ENCODE results near the gene ZFYVE9.
"Not testable (repeated sequence)": the region's sequence is repeated elsewhere in the genome, so short reads cannot be mapped to it uniquely, and the experiment has no call there.

ZFYVE9 gene, protein sequence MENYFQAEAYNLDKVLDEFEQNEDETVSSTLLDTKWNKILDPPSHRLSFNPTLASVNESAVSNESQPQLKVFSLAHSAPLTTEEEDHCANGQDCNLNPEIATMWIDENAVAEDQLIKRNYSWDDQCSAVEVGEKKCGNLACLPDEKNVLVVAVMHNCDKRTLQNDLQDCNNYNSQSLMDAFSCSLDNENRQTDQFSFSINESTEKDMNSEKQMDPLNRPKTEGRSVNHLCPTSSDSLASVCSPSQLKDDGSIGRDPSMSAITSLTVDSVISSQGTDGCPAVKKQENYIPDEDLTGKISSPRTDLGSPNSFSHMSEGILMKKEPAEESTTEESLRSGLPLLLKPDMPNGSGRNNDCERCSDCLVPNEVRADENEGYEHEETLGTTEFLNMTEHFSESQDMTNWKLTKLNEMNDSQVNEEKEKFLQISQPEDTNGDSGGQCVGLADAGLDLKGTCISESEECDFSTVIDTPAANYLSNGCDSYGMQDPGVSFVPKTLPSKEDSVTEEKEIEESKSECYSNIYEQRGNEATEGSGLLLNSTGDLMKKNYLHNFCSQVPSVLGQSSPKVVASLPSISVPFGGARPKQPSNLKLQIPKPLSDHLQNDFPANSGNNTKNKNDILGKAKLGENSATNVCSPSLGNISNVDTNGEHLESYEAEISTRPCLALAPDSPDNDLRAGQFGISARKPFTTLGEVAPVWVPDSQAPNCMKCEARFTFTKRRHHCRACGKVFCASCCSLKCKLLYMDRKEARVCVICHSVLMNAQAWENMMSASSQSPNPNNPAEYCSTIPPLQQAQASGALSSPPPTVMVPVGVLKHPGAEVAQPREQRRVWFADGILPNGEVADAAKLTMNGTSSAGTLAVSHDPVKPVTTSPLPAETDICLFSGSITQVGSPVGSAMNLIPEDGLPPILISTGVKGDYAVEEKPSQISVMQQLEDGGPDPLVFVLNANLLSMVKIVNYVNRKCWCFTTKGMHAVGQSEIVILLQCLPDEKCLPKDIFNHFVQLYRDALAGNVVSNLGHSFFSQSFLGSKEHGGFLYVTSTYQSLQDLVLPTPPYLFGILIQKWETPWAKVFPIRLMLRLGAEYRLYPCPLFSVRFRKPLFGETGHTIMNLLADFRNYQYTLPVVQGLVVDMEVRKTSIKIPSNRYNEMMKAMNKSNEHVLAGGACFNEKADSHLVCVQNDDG (N-terminal part only)

DNA sequence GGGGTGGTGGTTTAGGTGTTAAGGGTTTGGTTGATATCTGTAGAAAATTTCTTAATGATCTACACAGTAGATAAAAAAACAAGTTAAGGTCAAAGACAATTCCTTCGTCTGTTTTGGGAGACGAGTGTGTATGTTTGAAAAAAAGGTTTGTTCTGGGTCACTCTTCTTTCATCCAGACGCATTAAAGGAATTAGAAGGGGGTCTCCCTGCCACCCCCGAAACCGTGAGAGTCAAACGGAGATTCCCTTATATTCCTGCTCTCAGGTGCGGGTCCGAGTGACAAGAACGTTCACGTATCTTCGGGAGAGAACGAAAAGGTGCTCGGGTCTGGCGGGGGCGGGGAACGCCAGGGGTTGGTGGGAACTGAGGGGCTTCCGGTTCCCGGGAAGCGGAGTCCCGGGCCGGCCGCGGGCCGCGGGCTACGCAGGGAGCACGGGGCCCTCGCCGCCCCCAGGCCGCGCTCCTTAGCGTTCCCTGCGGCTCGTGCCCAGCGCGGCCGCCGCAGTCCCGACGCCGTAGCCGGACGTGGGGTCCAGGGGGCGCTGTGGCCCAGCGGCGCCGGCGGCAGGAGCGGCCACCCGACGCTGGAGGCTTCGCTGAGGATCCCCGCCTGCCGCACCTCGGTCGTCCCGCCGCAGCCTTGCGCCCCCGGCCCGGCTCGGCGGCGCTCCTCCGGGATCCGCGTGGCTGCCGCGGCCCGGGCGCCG is at the start of gene ZFYVE9:
ZFYVE9 (plus strand) TSS at position 577 of the 707 bp plus-strand sequence. CDS start 91,118 bp downstream, outside the sequence.
- DNase-seq = no peak

- DNase-seq = not testable (repeated sequence)
Measured at GRCh38 chr1:52094300-52094699, 47.6 kb upstream of the ZFYVE9 start.

DNA sequence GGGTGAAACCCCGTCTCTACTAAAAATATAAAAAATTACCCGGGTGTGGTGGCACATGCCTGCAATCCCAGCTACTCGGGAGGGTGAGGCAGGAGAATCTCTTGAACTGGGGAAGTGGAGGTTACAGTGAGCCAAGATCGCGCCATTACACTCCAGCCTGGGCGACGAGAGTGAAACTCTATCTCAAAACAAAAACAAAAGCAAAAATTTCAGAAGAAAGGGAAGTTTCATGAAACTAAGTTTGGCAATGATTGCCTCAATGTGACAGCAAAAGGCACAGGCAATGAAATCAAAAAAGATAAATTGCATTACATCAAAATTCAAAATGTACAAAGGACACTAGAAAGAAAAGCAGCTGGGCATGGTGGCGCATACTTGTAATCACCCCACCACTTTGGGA is 45.7 kb upstream of the ZFYVE9 start:
- no peak for DNase-seq

GRCh38 chr1:52098139-52098871 is 43.6 kb upstream of the ZFYVE9 start:
- DNase-seq = no peak

DNA sequence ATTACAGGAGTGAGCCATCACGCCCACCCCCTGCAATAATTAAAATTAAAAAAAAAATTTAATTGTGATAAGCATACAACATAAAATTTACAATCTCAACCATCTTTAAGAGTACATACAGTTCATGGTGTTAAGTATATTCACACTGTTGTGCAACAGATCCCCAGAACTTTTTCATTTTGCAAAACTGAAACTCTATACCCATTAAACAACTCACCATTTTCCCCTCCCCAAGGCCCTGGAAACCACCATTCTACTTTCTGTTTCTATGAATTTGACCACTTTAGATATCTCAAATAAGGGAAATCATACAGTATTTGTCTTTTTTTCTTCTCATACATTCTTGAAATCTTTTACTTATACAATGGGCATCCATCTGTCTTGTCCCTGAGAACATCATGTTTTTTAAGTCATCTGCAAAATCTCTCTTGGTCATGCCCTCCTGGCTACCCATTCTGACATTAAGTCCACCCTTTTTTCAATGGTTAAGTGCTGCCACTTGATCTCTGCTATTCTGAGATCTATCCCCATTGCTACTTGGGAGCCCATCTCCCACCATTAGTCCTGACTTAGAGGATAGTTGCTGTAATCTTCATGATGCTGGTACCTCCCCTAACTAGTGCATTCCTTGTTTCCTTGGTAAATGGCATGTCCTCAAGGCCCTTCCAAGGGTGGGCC is 39.4 kb upstream of the ZFYVE9 start:
- DNase-seq = no peak

DNA sequence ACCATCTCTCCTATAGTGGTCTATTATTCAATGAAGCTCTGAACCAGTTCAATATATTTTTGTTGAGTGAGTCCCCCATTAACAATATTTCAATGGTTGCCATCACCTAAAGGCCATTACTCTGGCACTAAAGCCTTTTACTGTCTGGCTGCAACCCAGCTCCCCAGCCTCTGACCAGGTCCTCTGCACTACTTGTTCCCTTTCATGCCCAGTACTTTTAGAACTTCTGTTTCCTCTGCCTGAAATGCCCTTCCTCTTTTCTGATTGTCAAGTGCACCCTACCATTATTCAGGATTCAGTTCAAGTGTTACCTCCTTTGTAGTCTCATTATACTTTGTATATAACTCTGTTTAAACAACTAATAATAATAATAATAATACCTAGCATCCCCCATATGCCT is 30.4 kb upstream of the ZFYVE9 start:
- DNase-seq = no peak

DNA sequence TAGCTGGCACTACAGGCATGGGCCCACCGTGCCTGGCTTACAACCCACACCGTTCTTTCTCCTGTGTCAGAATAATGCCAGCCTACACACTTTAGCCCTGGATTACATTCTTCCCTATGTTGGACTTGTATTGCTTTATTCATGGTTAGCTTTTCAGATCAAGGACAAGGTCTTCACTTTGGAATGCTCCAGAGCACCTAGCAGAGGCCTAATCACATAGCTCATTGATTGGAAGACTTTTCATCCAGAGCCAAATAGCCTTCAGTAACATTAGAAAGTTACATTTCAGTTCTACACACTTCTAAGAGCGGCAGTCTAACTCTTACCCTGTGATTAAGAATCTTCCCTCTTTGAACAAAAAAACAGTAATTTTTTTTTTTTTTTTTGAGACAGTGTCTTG is 29.4 kb upstream of the ZFYVE9 start:
- DNase-seq = no peak

GRCh38 chr1:52119301-52120079 is 22.4 kb upstream of the ZFYVE9 start:
- DNase-seq = no peak

DNA sequence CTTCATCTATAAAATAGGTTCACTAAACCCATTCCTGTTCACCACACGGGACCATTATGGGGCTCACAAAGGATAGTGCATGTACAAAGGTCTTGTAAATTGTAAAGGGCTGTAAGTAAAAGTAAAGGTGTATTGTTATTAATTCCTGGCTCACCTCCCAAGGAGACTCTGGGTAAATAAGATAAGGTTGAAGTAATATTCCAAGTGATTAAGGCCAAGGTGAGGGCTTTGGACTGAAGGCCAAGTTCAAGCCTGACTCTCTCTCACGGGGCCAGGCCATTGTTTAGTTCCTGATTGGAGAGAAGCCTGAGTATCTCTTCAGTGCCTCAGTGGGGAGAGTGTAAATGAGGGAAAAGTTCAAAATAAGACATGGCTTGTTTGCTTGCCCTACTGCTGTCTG is 19.5 kb upstream of the ZFYVE9 start:
- DNase-seq = no peak

DNA sequence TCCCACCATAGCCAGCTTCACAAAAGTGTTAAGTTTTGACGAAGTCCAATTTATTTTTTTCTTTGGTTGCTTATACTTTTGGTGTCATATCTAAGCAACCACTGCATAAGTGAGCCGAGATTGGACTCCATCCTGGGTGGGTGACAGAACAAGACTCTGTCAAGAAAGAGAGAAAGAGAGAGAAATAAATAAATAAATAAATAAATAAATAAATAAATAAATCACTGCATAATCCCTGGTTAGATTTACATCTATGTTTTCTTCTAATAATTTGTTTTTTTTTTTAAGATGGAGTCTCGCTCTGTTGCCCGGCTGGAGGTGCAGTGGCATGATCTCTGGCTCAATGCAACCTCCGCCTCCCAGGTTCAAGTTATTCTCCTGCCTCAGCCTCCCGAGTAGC is 18.3 kb upstream of the ZFYVE9 start:
- DNase-seq = no peak

GRCh38 chr1:52125736-52126359 is 16.0 kb upstream of the ZFYVE9 start:
- no peak for DNase-seq

DNA sequence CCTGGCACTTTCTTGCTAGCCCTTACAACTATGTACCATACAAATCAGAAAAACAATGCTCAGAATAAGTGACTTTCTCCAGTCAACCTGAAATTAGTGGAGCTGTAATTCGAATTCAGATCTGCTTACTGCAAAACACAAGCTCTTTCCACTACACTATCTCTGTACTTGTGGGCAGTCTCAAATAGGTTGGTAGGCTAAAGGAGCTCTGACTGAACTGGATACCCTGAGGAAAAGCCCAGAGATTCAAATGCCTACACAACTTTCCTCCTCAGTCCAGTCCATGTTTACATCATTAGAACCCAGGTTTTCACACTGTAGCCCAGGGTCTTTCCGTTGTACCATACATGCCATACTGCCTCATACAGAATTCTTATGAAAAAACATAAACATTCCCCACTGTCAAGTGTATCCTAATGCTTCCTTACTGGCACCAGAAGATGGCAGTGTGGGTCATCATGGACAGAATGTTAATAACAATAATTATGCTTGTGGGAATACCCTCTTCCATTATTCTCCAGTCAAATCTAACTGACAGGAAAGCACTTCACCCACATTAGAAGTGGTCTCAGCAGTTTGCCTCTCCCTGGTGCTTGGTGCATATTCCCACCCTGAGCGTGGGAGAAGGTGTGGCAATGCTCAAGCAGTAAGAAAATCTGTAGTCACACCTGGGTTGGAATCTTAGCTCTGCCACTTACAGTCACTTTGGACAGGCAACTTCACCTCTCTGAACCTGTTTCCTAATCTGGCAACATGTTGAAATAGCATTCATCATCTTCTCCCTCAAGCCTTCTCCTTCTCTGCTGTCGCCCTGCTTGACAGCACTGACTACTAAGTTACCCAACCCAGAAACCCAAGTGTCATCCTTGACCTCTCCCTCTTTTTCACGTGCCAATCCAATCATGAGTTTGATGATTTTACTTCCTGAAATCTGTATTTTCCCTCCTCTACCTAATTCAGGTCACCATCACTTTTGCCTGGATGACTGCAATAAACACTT is 14.4 kb upstream of the ZFYVE9 start:
- DNase-seq = no peak

- DNase-seq = peak; percentile 31
Measured at GRCh38 chr1:52139817-52140540, 1.9 kb upstream of the ZFYVE9 start.

- DNase-seq = no peak
Measured at GRCh38 chr1:52140633-52141512, 1.0 kb upstream of the ZFYVE9 start.

DNA sequence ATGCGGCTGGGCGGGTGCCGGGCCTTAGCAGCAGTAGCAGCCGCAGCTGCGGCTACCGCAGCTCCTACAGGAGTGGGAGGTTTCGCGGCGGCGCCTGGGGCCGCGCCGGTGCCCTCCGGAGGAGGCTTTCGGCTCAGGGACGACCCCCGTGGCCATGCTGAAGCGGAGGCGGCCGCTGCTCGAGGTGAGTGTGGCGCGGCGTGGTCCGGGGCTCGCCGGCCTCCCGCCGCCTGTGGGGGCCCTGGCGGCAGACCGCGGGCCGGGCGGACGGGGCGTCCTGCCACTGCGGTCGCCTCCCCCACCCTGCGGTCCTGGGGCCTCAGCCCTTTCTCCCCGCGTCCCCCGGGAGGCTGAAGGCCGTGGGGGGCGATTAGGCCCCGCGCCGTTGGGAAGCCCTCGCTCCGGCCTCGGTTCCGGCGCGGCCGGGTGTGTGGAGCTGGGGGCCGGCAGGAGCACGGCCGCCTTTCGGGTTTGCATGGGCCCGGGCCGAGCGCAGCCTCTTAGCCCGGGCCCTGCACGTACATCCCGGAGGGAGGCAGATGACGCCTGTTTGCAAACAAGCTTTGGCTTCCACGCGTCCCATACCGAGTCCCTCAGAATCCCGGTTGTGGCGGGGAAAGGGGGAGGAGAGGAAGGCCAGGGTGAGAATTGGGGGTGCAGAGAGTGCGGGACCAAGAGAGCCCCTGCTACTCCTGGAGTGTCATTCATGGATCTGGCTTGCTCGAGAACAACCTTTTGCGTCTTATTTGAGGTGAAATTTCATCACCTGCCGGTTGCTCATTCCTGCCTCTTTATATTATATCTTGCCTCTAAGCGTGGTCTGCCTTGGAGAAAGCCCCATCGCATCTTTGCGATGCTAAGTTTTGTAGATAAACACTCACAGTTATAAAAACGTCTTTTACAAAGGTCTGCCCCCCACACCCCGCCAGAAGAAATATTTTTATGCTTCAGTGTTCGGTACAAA is 613 bp downstream of the ZFYVE9 start:
- DNase-seq = no peak

- no peak for DNase-seq
Measured at GRCh38 chr1:52145137-52145536, 3.2 kb downstream of the ZFYVE9 start.
